IMR-90 (cell line): ENCODE measurements around the gene RBPJ. TPM values are rescaled to one million over a fixed set of nuclear protein-coding genes. Genes with fewer than 3 reads are reported as not detected.

ENCODE experiments used
- ATAC-seq: fragments of 200-7000 bp; cut with Tn5 transposase; 2 replicates; pipeline ENCODE4 v1.9.1; 2020; ENCODE audit warnings: low read depth, mild to moderate bottlenecking, moderate library complexity
- BruUV-seq: library from RNA; stranded (reverse); fragments of 400-500 nt; replicated peaks from 2 replicates; lab custom pipeline; 2021; lab: Mats Ljungman, UMichigan
- CTCF ChIA-PET: fragments of 300-600 bp; formaldehyde crosslinking; extraction: SDS; loops from one replicate; lab custom pipeline; 2021; ENCODE audit warnings: antibody characterized with exemption; lab: Yijun Ruan, JAX
- POLR2A ChIA-PET: fragments of 300-600 bp; sonication (Branson Sonifier 250); formaldehyde crosslinking; loops from one replicate; lab custom pipeline; 2022; ENCODE audit warnings: antibody characterized with exemption; ENCODE audit not compliant: unreplicated experiment; lab: Charles Lee
- DNase-seq: peaks from one replicate; pipeline ENCODE4 v3.0.0; 2013
- H2AFZ ChIP-seq: replicated peaks from 2 replicates; pipeline ENCODE3; 2013; ENCODE audit warnings: low read length, mild to moderate bottlenecking; ENCODE audit not compliant: poor library complexity
- H2AK5ac ChIP-seq: 2 replicates; pipeline ENCODE4 v1.6.1; 2013; ENCODE audit warnings: low read depth, low read length, inconsistent platforms
- H2AK9ac ChIP-seq: replicated peaks from 2 replicates; pipeline ENCODE3; 2013; ENCODE audit warnings: mild to moderate bottlenecking, low read depth, low read length, moderate library complexity; ENCODE audit not compliant: poor library complexity
- H2BK120ac ChIP-seq: 2 replicates; pipeline ENCODE4 v1.6.1; 2013; ENCODE audit warnings: low read depth, low read length, inconsistent platforms
- H2BK15ac ChIP-seq: 3 replicates; pipeline ENCODE4 v1.6.1; 2013; ENCODE audit warnings: low read depth, low read length, inconsistent platforms
- H2BK20ac ChIP-seq: 2 replicates; pipeline ENCODE4 v1.6.1; 2013; ENCODE audit warnings: low read depth, mild to moderate bottlenecking, inconsistent platforms, low read length, moderate library complexity
- H2BK5ac ChIP-seq: 2 replicates; pipeline ENCODE4 v1.6.1; 2013; ENCODE audit warnings: mild to moderate bottlenecking, low read depth, low read length, inconsistent platforms; ENCODE audit not compliant: poor library complexity, severe bottlenecking
- H3K14ac ChIP-seq: replicated peaks from 2 replicates; pipeline ENCODE4 v1.6.1; 2013; ENCODE audit warnings: low read depth, low read length, inconsistent platforms
- H3K18ac ChIP-seq: 2 replicates; pipeline ENCODE4 v1.6.1; 2013; ENCODE audit warnings: low read depth, low read length, control low read depth
- H3K23ac ChIP-seq: 2 replicates; pipeline ENCODE4 v1.6.1; 2013; ENCODE audit warnings: low read depth, low read length, inconsistent platforms
- H3K27ac ChIP-seq: 2 replicates; pipeline ENCODE4 v1.5.1; 2013; ENCODE audit warnings: mild to moderate bottlenecking, control low read depth, low read length; ENCODE audit not compliant: insufficient read depth
- H3K27me3 ChIP-seq: 2 replicates; pipeline ENCODE4 v1.6.1; 2013; ENCODE audit warnings: low read length; ENCODE audit not compliant: control insufficient read depth, insufficient read depth
- H3K36me3 ChIP-seq: 2 replicates; pipeline ENCODE4 v1.6.1; 2013; ENCODE audit warnings: low read length, mixed read lengths; ENCODE audit not compliant: control insufficient read depth, insufficient read depth
- H3K4ac ChIP-seq: 2 replicates; pipeline ENCODE4 v1.6.1; 2013; ENCODE audit warnings: low read depth, low read length, inconsistent platforms
- H3K4me1 ChIP-seq: 2 replicates; pipeline ENCODE4 v1.6.1; 2013; ENCODE audit warnings: low read length, mixed read lengths; ENCODE audit not compliant: control insufficient read depth, insufficient read depth
- H3K4me2 ChIP-seq: 2 replicates; pipeline ENCODE4 v1.6.1; 2013; ENCODE audit warnings: low read depth, mild to moderate bottlenecking, control low read depth, low read length, moderate library complexity
- H3K4me3 ChIP-seq: 2 replicates; pipeline ENCODE4 v1.5.1; 2013; ENCODE audit warnings: low read depth, mild to moderate bottlenecking, control low read depth, low read length, moderate library complexity; ENCODE audit not compliant: insufficient read depth
- H3K56ac ChIP-seq: 2 replicates; pipeline ENCODE4 v1.6.1; 2013; ENCODE audit warnings: low read length, inconsistent platforms; ENCODE audit not compliant: insufficient read depth; ENCODE audit errors: extremely low read depth
- H3K79me1 ChIP-seq, 2 experiments: 2 replicates each; pipeline ENCODE4 v1.6.1; 2013; ENCODE audit warnings: low read length in 2 of 2, inconsistent platforms in 1 of 2, low read depth in 1 of 2
- H3K9ac ChIP-seq: 2 replicates; pipeline ENCODE4 v1.6.1; 2013; ENCODE audit warnings: low read depth, low read length, control low read depth
- H3K9me1 ChIP-seq: 2 replicates; pipeline ENCODE4 v1.6.1; 2013; ENCODE audit warnings: low read length, inconsistent platforms; ENCODE audit not compliant: insufficient read depth
- H3K9me3 ChIP-seq: 2 replicates; pipeline ENCODE4 v1.6.1; 2013; ENCODE audit warnings: low read length; ENCODE audit not compliant: control insufficient read depth, insufficient read depth
- H4K20me1 ChIP-seq: 2 replicates; pipeline ENCODE4 v1.6.1; 2013; ENCODE audit warnings: low read length, inconsistent platforms; ENCODE audit not compliant: insufficient read depth
- H4K5ac ChIP-seq: 2 replicates; pipeline ENCODE4 v1.6.1; 2013; ENCODE audit warnings: mild to moderate bottlenecking, low read depth, low read length, control low read depth
- H4K8ac ChIP-seq, 2 experiments: 2 replicates each; pipeline ENCODE4 v1.6.1; 2013; ENCODE audit warnings: low read depth in 2 of 2, low read length in 2 of 2, control low read depth in 1 of 2, inconsistent platforms in 1 of 2
- H4K91ac ChIP-seq: 2 replicates; pipeline ENCODE4 v1.6.1; 2013; ENCODE audit warnings: low read depth, low read length, inconsistent platforms; ENCODE audit not compliant: insufficient read depth
- BHLHE40 ChIP-seq: fragments of 150-350 bp; IDR thresholded peaks from 2 replicates; pipeline ENCODE4 v1.6.1; 2016; ENCODE audit warnings: mild to moderate bottlenecking, low read depth, low read length
- CEBPB ChIP-seq: IDR thresholded peaks from 2 replicates; pipeline ENCODE4 v1.6.1; 2012; ENCODE audit warnings: low read depth, low read length, improper control_type of control experiment
- CTCF ChIP-seq: conservative IDR thresholded peaks from 2 replicates; pipeline ENCODE4 v1.5.1; 2012; ENCODE audit warnings: mild to moderate bottlenecking, low read depth, low read length, improper control_type of control experiment
- ELK1 ChIP-seq: fragments of 150-350 bp; IDR thresholded peaks from 2 replicates; pipeline ENCODE4 v1.6.1; 2016; ENCODE audit warnings: low read depth, mild to moderate bottlenecking, low read length, moderate library complexity, borderline replicate concordance
- FOS ChIP-seq: fragments of 150-350 bp; IDR thresholded peaks from 2 replicates; pipeline ENCODE4 v1.6.1; 2016; ENCODE audit warnings: low read depth, low read length
- MAFK ChIP-seq: IDR thresholded peaks from 2 replicates; pipeline ENCODE4 v1.6.1; 2012; ENCODE audit warnings: low read depth, low read length, improper control_type of control experiment
- MAZ ChIP-seq: IDR thresholded peaks from 2 replicates; pipeline ENCODE4 v1.6.1; 2012; ENCODE audit warnings: low read depth, mild to moderate bottlenecking, low read length, improper control_type of control experiment, moderate library complexity, borderline replicate concordance
- MXI1 ChIP-seq: IDR thresholded peaks from 2 replicates; pipeline ENCODE4 v1.6.1; 2012; ENCODE audit warnings: low read depth, mild to moderate bottlenecking, low read length, moderate library complexity, borderline replicate concordance
- NFE2L2 ChIP-seq: fragments of 150-350 bp; IDR thresholded peaks from 2 replicates; pipeline ENCODE4 v1.6.1; 2016; ENCODE audit warnings: low read depth, mild to moderate bottlenecking, low read length
- RAD21 ChIP-seq: IDR thresholded peaks from 2 replicates; pipeline ENCODE4 v1.6.1; 2012; ENCODE audit warnings: low read length, improper control_type of control experiment
- RFX5 ChIP-seq: IDR thresholded peaks from 2 replicates; pipeline ENCODE4 v1.8.0; 2012; ENCODE audit warnings: low read depth, mild to moderate bottlenecking, low read length, moderate library complexity
- SMC3 ChIP-seq: fragments of 150-350 bp; IDR thresholded peaks from 2 replicates; pipeline ENCODE4 v1.6.1; 2016; ENCODE audit warnings: low read depth, mild to moderate bottlenecking, antibody characterized with exemption, low read length, moderate library complexity
- USF2 ChIP-seq: fragments of 150-350 bp; IDR thresholded peaks from 2 replicates; pipeline ENCODE4 v1.6.1; 2017; ENCODE audit warnings: mild to moderate bottlenecking, antibody characterized with exemption, low read length, low read depth
- WGBS, 2 experiments: methylation state at CpG; one replicate each; pipeline versions ENCODE4 v1.1.5 to v1.1.7; 2013; ENCODE audit warnings: missing lambda C conversion rate in 2 of 2; ENCODE audit not compliant: insufficient read length in 1 of 2; ENCODE audit errors: extremely low coverage in 2 of 2; 5-methylcytosine and 5-hydroxymethylcytosine counted together
- dilution Hi-C: fragments of 300-500 bp; cut with HindIII; formaldehyde crosslinking; loops from one replicate; pipeline ENCODE4 v1.14.3; 2018; ENCODE audit warnings: low sequenced_read_pairs; ENCODE audit not compliant: unreplicated experiment
- in situ Hi-C: fragments of 300-500 bp; cut with MboI; formaldehyde crosslinking; loops from 3 replicates; pipeline ENCODE4 v1.14.3; 2019; ENCODE audit warnings: low sequenced_read_pairs, inconsistent platforms, mixed read lengths
- intact Hi-C: fragments of 100-400 bp; cut with micrococcal nuclease; formaldehyde crosslinking; loops from 2 replicates; pipeline ENCODE4 v1.10.0; 2022
- polyA plus RNA-seq, 3 experiments: library from polyadenylated mRNA; depleted of rRNA; stranded (reverse); fragments of >200 nt; gene quantifications; 2 replicates each; pipeline ENCODE4 v1.2.3, GENCODE V29; 2012; ENCODE audit warnings: low replicate concordance in 1 of 3
- total RNA-seq: library from RNA; depleted of rRNA; stranded (reverse); fragments of >200 nt; gene quantifications from 2 replicates; pipeline ENCODE4 v1.2.3, GENCODE V29; 2012

RBPJ gene
- total and polyA plus RNA-seq, 2 of the 4 experiments (the other 2 are of a cell fraction), result 50.3 to 148 TPM

GRCh38 chr4:26343038-26343398 lies 22.2 kb downstream of the RBPJ start:
- Histone ChIP-seq H2BK5ac (peak overlapping the region; percentile 69), H2AK9ac (no peak overlapping the region), H2BK120ac (no peak overlapping the region), H3K79me1 (peaks cover 24 to 73% of the 10 kb centered on the region in 2 experiments), H2AFZ (no peak overlapping the region), H3K4me3 (no peak overlapping the region), H3K9me1 (peaks cover 18% of the 10 kb centered on the region), H3K27me3 (no peaks in the 10 kb centered on the region), H2BK20ac (no peak overlapping the region), H3K27ac (no peak overlapping the region), H3K4me2 (peak overlapping the region; percentile 23; the same call in 1 of the 2 replicates), H3K9ac (no peak overlapping the region), H3K4ac (no peak overlapping the region), H2AK5ac (no peak overlapping the region), H4K91ac (no peak overlapping the region), H2BK15ac (no peak overlapping the region; the same call in 2 of the 3 replicates), H3K4me1 (peaks cover 10% of the 10 kb centered on the region), H4K8ac (no peak overlapping the region), H3K14ac (no peak overlapping the region), H4K20me1 (peaks cover 92% of the 10 kb centered on the region), H3K18ac (no peak overlapping the region), H3K56ac (no peak overlapping the region), H4K5ac (no peak overlapping the region), H3K9me3 (no peaks in the 10 kb centered on the region), H3K23ac (no peak overlapping the region), H3K36me3 (no peaks in the 10 kb centered on the region)
- CTCF ChIA-PET, result interaction anchor here (1.5 kb wide), 1 partner anchor 13 kb away, joined by 3 read pairs; no protein-coding TSS in a partner anchor
- TF ChIP-seq ELK1 (no peak), RFX5 (no peak), SMC3 (no peak), CTCF (no peak), BHLHE40 (no peak), CEBPB (no peak), MXI1 (no peak), FOS (no peak), USF2 (no peak), RAD21 (no peak), NFE2L2 (no peak), MAZ (no peak), MAFK (no peak)
- POLR2A ChIA-PET, result no interaction called here
- WGBS, 2 experiments, result no CpG with 5 or more reads among the region's 3 CpGs
- ATAC-seq (peak; percentile 59), DNase-seq (peak; percentile 50)
- BruUV-seq, result no TSS peak
- intact Hi-C loops, result no loop called here
- in situ Hi-C loops, result loop anchor here (25.0 kb wide), 2 partner anchors 519 to 669 kb away; partner anchors contain the start of gene STIM2
- dilution Hi-C loops, result no loop called here
